ENCODE results near the gene FMNL2.

GRCh38 chr2:152624805-152625204 is 289.8 kb downstream of the FMNL2 start:
- TF ChIP-seq POLR2A (IDR thresholded peaks at IDR 0.05; ENCODE audit: low read depth, low read length) (no peak), POLR2AphosphoS5 (IDR thresholded peaks at IDR 0.05; ENCODE audit: low read depth, low read length) (no peak)
